GM19240 (cell line): ENCODE measurements around the gene TSC22D2.
"Not testable (repeated sequence)": the region's sequence is repeated elsewhere in the genome, so short reads cannot be mapped to it uniquely, and the experiment has no call there.

ENCODE experiments used
- DNase-seq: peaks from one replicate; pipeline ENCODE4 v3.0.0; 2011; ENCODE audit warnings: low spot score; ENCODE audit not compliant: insufficient read length

The TSC22D2 gene

GRCh38 chr3:150447631-150448465, 39.8 kb downstream of the TSC22D2 start:
- DNase-seq, result no peak

GRCh38 chr3:150449169-150449721, 41.1 kb downstream of the TSC22D2 start:
- DNase-seq, result no peak

- DNase-seq, result no peak
Observed at GRCh38 chr3:150450916-150451315, 42.8 kb downstream of the TSC22D2 start.

- no peak for DNase-seq
Observed at GRCh38 chr3:150451329-150452048, 43.4 kb downstream of the TSC22D2 start.

GRCh38 chr3:150453353-150453752, 45.3 kb downstream of the TSC22D2 start:
- DNase-seq, result no peak

- no peak for DNase-seq
Observed at GRCh38 chr3:150454085-150454484, 46.0 kb downstream of the TSC22D2 start.

GRCh38 chr3:150454622-150455021, 46.5 kb downstream of the TSC22D2 start:
- DNase-seq, result no peak

GRCh38 chr3:150455341-150455740, 47.2 kb downstream of the TSC22D2 start:
- DNase-seq, result no peak

GRCh38 chr3:150458001-150458400, 49.9 kb downstream of the TSC22D2 start:
- no peak for DNase-seq

- no peak for DNase-seq
Observed at GRCh38 chr3:150460484-150460883, 52.4 kb downstream of the TSC22D2 start.

GRCh38 chr3:150461399-150461798, 53.3 kb downstream of the TSC22D2 start:
- DNase-seq, result no peak

GRCh38 chr3:150462108-150462507, 54.0 kb downstream of the TSC22D2 start:
- DNase-seq, result no peak

GRCh38 chr3:150464684-150465083, 56.6 kb downstream of the TSC22D2 start:
- no peak for DNase-seq

- no peak for DNase-seq
Observed at GRCh38 chr3:150467381-150467780, 59.3 kb downstream of the TSC22D2 start.

- no peak for DNase-seq
Observed at GRCh38 chr3:150469031-150469930, 61.2 kb downstream of the TSC22D2 start.

- no peak for DNase-seq
Observed at GRCh38 chr3:150469931-150470740, 62.0 kb downstream of the TSC22D2 start.

GRCh38 chr3:150472421-150472820, 64.3 kb downstream of the TSC22D2 start:
- no peak for DNase-seq

- DNase-seq, result not testable (repeated sequence)
Observed at GRCh38 chr3:150473161-150473560, 65.1 kb downstream of the TSC22D2 start.

GRCh38 chr3:150479370-150479769, 71.3 kb downstream of the TSC22D2 start:
- no peak for DNase-seq

GRCh38 chr3:150480877-150481276, 72.8 kb downstream of the TSC22D2 start:
- DNase-seq, result no peak
